DLD1 (cell line): ENCODE results near the gene PLCB1.
"Not testable (repeated sequence)": the region's sequence is repeated elsewhere in the genome, so short reads cannot be mapped to it uniquely, and the experiment has no call there.

Experiments
- in situ Hi-C: cut with HindIII; loops from 2 replicates; pipeline ENCODE4 v1.10.0; 2017; ENCODE audit warnings: low sequenced_read_pairs

The PLCB1 gene

GRCh38 chr20:8328189-8328588 lies 196.1 kb downstream of the PLCB1 start:
- in situ Hi-C loops, result no loop called here

- in situ Hi-C loops, result no loop called here
Observed at GRCh38 chr20:8330319-8330784, 198.3 kb downstream of the PLCB1 start.

GRCh38 chr20:8330785-8331695 lies 199.0 kb downstream of the PLCB1 start:
- in situ Hi-C loops, result no loop called here

GRCh38 chr20:8331740-8332412 lies 199.8 kb downstream of the PLCB1 start:
- in situ Hi-C loops, result no loop called here

- in situ Hi-C loops, result no loop called here
Observed at GRCh38 chr20:8334641-8335040, 202.6 kb downstream of the PLCB1 start.

- in situ Hi-C loops, result no loop called here
Observed at GRCh38 chr20:8335059-8335458, 203.0 kb downstream of the PLCB1 start.

GRCh38 chr20:8335495-8336195 lies 203.6 kb downstream of the PLCB1 start:
- in situ Hi-C loops, result no loop called here

GRCh38 chr20:8339349-8339748 lies 207.3 kb downstream of the PLCB1 start:
- in situ Hi-C loops, result no loop called here

- in situ Hi-C loops, result no loop called here
Observed at GRCh38 chr20:8342391-8342790, 210.3 kb downstream of the PLCB1 start.

GRCh38 chr20:8344106-8344505 lies 212.0 kb downstream of the PLCB1 start:
- in situ Hi-C loops, result no loop called here

GRCh38 chr20:8344631-8345030 lies 212.6 kb downstream of the PLCB1 start:
- in situ Hi-C loops, result no loop called here

- in situ Hi-C loops, result no loop called here
Observed at GRCh38 chr20:8346700-8347270, 214.7 kb downstream of the PLCB1 start.

- in situ Hi-C loops, result not testable (repeated sequence)
Observed at GRCh38 chr20:8350225-8350624, 218.2 kb downstream of the PLCB1 start.

GRCh38 chr20:8352486-8352885 lies 220.4 kb downstream of the PLCB1 start:
- in situ Hi-C loops, result no loop called here

- in situ Hi-C loops, result no loop called here
Observed at GRCh38 chr20:8353512-8353911, 221.4 kb downstream of the PLCB1 start.

- in situ Hi-C loops, result no loop called here
Observed at GRCh38 chr20:8355453-8355852, 223.4 kb downstream of the PLCB1 start.

GRCh38 chr20:8356806-8357205 lies 224.7 kb downstream of the PLCB1 start:
- in situ Hi-C loops, result no loop called here

- in situ Hi-C loops, result no loop called here
Observed at GRCh38 chr20:8357703-8358102, 225.6 kb downstream of the PLCB1 start.

GRCh38 chr20:8360035-8360434 lies 228.0 kb downstream of the PLCB1 start:
- in situ Hi-C loops, result no loop called here

GRCh38 chr20:8361006-8361652 lies 229.1 kb downstream of the PLCB1 start:
- in situ Hi-C loops, result no loop called here

- in situ Hi-C loops, result no loop called here
Observed at GRCh38 chr20:8361779-8362178, 229.7 kb downstream of the PLCB1 start.
